GM13976 (cell line): ENCODE measurements around the gene BMS1.

Experiments
- DNase-seq: peaks from one replicate; pipeline ENCODE4 v3.0.0; 2012; ENCODE audit warnings: low spot score
- CTCF ChIP-seq: IDR thresholded peaks from 2 replicates; pipeline ENCODE4 v1.5.1; 2012; ENCODE audit warnings: borderline replicate concordance, mild to moderate bottlenecking; ENCODE audit not compliant: insufficient read depth; ENCODE audit errors: extremely low read depth, missing control alignments, control extremely low read depth
- in situ Hi-C: fragments of 300-500 bp; cut with MboI; formaldehyde crosslinking; loops from one replicate; pipeline ENCODE4 v1.12.0; 2022; ENCODE audit warnings: low sequenced_read_pairs, mixed read lengths, inconsistent platforms; ENCODE audit not compliant: unreplicated experiment

The BMS1 gene

GRCh38 chr10:42753507-42754154 is 29.0 kb upstream of the BMS1 start:
- no peak for TF ChIP-seq CTCF
- in situ Hi-C loops = no loop called here
- no peak for DNase-seq

- peak; percentile 56 for DNase-seq
- in situ Hi-C loops = no loop called here
- TF ChIP-seq CTCF = no peak
These were observed 28.2 kb upstream of the BMS1 start for GRCh38 chr10:42754155-42755027.

- DNase-seq = no peak
- in situ Hi-C loops = no loop called here
- TF ChIP-seq CTCF = no peak
These were observed 27.6 kb upstream of the BMS1 start for GRCh38 chr10:42755028-42755451.

GRCh38 chr10:42755556-42756093 is 27.0 kb upstream of the BMS1 start:
- DNase-seq = no peak
- in situ Hi-C loops = no loop called here
- TF ChIP-seq CTCF = no peak

GRCh38 chr10:42767906-42768305 is 14.7 kb upstream of the BMS1 start:
- DNase-seq = no peak
- in situ Hi-C loops = no loop called here
- no peak for TF ChIP-seq CTCF

- in situ Hi-C loops = no loop called here
- no peak for DNase-seq
These were observed 13.9 kb upstream of the BMS1 start for GRCh38 chr10:42768581-42769152.

More at GRCh38 chr10:42768581-42769152, 13.9 kb upstream of the BMS1 start:
- TF ChIP-seq CTCF = no peak
